DMS79 (cell line): ENCODE measurements around the gene KNCN.

Experiments
- DNase-seq: peaks from one replicate; lab custom pipeline; 2025; lab: John Stamatoyannopoulos, UW

The KNCN gene

DNA sequence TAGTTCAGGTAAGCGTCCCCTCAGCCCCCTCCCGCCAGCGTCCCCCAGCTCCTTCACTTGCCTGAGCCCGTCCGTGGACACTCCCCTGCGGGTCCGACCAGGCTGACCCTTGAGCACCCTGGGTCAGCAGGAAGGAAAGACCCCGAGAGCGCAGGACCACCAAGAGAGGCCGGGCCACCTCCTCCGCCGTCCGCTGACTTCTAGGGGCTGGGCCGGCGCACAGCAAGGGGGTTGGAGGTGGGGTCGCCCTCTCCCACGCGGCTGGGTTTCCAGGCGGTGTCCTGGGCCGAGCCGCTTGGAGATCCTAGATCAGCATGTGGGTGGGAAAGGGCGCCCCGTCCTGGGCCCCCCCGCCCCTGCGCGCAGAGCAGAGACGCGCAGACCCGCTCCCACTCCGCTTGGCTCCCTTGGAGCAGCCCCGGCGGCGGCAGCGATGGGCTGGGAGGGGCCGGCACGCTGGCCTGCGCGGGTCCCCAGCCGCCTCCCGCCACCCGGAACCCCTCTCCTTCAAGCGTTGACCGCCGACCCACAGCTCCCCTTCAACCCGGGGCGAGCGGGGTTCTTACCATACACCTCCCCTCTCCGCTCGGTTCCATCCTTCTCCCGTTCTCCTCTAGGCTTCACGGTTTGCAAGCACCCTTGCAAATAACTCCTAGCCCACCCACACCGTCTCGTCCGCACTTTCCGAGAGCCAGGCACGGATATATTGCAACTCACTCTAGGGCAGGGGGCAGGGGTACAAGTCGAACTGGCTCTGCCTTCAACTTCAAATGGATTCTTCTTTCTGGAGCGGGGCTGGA, 7.5 kb downstream of the KNCN start:
- no peak for DNase-seq

DNA sequence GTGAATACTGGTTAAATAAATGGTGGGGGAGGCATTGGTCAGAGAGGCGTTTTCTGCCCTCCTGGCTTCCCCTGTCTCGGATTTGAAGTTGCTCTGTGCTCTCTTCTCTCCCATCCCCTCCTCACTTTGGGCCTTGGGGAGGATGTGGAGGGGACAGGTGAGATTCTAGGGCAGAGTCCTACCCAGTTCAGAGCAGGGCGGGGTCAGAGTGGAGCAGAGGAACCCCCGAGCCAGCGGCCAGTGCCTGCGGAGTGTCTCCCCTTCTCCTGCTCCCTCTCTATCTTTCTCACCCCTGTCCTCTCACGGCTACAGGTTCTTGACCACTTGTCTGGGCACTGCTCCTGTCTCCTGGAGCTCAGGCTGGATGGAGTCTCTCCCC, 8.1 kb downstream of the KNCN start:
- DNase-seq, result no peak

DNA sequence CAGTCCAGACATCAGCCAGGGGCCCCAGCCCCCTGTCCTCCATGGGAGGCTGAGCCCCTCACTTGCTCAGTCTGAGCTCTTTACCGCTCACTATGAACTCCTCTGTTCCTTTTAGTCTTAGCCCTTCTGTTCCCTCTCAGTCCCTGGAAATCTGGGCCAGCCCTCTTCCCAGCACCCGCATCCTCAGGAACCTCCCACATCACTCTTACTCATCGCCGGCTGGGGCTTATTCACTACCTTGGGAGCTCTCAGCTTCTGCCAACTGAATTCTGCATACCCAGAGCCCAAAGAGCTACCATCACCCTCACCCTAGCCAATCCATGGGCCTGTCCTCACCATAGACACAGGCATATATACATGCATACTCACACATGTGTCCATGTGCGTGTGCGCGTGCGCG, 11.5 kb downstream of the KNCN start:
- DNase-seq, result no peak

DNA sequence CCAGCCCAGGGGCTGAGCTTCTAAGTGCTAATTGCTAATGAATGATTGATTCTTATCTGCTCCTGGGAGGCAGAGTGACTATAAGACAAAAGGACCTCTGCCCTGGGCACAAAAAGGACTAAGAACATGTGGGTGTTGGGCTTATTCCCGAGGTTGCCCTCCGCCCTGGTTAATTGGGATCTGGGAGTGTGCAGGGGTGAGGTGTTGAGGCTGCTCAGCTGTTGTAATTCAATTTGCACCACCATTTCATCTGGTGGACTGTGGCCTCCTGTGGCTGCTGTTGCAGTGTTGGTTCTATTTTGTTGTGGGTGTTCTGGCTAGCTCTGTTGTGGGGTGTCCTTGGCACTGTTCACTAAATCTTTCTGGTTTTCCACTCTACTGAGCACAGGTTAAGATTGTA, 13.3 kb downstream of the KNCN start:
- DNase-seq, result no peak

DNA sequence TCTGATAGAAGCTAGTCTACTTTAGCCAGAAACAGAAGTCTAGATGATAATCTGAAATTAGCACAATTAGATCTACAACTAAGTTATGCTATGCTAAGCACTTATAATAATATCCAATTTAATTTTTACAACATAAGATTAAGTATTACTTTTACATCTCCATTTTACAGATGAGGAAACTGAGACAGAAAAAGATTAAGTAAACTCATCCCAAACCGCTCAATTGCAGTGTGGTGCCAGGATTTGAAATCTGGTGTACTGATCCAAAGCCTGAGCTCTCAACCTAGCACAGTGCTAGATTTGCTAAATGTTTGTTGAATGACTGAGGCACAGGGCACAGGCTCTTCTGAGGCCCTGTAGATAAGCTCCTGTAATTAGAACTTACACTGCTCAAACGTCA, 13.8 kb downstream of the KNCN start:
- DNase-seq, result no peak

DNA sequence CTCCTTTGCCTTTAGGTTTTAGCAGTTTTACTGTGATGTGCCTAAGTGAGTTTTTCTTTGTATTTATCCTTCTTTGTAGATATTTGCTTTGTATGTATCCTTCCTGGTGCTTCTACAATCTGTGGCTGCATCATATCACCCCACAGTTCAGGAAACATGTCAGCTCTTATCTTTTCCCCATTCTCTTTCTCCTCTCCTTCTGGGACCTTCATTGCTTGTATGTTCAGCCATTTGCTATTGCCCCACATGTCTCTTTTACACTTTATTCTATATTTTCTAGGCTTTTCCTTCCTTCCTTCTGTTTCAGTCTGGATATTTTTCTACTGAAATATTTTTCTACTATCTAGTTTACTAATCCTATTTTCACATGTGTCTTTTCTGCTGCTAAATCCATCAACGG, 14.9 kb downstream of the KNCN start:
- no peak for DNase-seq

DNA sequence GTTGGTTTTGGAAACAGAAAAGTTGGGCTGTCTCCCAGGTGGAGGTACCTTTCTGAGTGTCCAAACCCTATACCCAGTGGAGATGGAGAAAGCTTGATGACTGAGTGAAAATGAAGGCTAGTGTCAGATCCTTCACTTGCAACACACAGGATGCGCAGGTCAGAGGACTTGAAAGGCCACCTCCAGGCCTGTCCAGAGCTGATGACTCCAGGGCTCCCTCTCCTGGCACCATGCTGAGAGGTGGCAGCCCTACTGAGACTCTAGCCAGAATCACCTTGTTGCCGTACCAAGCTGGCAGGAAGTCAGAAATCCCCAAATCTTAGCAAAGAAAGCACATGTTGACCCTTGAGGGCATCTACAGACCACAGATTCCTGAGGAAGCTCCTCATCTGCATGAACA, 16.4 kb downstream of the KNCN start:
- DNase-seq, result no peak

DNA sequence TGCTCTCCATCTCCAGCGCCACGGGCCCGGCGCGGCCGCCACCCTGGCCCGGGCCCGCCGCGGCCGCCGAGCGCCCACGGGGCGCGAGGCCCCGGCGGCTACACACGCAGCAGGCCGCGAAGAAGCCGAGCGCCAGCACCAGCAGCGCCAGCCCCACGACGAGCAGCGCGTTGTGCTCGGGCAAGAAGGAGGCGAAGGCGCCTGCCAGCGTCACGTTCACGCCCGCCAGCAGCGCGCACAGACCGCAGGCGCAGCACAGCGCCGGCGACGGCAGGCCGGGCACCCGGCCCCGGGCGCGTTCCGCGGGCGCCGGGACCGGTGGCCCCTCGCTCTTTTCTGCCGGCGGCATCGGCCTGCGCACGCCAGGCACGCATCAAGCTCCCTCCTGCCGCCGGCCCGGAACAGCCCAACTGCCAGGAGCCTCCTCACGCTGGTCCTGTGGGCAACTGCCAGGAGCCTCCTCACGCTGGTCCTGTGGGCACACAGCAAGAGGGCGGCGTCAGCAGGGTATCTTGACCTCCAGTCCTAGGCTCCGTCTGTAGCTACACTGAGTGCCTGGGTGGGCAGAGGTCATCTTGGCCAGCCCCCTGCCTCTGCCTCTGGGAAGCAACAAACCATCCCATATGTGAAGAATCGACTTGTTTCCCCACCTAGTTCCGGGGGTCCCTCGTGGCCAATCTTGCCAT, 18.1 kb downstream of the KNCN start:
- peak; percentile 18 for DNase-seq

DNA sequence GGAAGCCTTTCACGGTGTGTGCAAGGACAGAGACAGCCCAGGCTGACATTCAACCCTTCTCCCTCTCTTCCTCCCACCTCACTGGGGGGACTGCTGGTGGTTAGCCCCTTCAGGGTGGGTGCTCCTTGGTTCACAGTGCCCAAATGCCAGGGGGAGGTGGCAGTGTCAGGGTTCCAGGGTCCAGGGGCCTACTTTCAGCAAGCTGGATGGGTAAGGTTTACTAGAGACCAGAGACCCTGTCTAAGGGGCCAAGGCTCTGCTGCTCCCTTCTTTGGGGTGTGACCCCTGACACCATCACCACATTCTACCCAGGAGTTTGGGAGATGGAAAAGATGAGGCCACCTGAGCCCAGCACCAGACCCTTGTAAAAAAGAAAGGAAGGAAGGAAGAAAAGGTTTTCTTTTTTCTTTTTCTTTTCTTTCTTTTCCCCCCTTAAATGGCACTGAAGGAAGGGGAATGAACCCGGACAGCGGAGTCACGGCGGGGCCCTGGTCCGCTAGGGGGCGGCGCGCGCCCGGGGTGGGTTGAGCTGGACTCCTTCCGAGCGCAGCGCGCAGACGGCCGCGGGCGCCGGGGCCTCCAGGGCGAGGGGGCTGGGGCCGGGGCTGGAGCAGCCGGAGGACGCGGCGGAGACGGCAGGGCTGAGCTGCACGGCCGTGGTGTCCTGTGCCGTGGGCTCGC, 18.8 kb downstream of the KNCN start:
- DNase-seq, result peak; percentile 10

DNA sequence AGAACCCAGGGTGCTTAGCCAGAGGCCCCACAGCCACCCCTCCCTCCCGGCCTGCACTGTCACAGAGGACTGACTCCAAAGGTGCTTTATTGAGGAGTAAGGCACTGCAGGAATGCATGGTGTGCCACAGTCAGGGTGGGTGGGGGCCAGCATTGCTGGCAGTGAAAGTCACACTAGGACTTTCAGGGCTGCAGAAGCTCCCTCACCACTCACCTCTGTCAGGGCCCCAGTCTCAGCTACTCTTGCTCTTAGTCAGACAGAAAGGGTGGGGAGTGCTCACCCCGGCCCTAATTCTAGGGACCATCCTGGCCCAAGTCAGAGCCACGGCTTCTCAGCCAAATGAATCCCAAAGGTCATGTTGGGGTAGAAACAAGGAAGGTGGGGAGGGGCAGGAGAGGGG, 19.4 kb downstream of the KNCN start:
- no peak for DNase-seq

DNA sequence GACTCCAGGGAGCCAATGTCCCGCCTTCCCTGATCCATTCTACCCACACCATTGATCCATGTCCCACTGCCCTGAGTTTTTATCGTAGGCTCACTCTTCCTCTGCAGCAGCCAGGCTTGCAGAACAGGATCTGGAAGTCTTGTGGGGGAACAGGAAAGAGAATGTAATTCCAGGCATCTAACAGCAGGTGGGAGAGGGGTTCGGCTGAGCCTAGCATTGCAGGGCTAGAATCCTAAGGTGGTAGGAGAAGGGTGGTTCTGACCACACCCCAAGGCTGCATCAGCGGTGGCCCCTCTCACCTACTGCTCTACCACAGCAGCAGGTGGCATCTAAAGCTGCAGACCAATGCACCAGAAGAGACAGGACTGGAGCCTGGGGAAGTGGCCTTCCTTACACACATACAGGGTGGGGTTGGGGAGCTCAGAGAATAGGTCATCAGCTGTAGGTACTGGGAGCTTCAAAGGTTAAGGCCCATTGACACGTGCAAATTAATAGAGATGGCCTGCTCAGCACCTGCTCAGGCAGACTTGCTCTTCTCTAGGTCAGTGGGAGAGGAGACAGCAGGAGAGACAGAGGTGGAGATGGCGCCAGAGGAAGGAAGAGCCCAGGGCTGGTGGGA, 20.5 kb downstream of the KNCN start:
- no peak for DNase-seq

DNA sequence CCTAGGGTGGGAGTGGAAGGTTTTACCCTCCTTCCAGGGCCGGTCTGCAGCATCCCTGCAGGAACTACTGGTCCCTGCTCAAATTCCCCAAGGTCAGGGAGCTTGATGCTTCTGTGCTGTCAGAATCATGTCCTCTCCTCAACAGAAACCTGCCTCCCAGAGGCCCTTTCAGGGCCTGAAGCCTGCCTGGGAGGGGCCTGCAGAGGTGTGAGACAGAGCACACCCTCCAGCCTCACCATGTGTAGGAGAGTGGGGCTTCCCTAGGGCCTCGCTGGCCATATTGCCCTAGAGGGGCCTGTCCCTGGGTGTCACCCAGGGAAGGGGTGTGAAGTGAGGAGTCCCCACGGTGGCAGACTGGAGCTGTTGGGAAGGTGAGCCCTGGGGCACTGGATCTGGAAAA, 21.1 kb downstream of the KNCN start:
- no peak for DNase-seq

DNA sequence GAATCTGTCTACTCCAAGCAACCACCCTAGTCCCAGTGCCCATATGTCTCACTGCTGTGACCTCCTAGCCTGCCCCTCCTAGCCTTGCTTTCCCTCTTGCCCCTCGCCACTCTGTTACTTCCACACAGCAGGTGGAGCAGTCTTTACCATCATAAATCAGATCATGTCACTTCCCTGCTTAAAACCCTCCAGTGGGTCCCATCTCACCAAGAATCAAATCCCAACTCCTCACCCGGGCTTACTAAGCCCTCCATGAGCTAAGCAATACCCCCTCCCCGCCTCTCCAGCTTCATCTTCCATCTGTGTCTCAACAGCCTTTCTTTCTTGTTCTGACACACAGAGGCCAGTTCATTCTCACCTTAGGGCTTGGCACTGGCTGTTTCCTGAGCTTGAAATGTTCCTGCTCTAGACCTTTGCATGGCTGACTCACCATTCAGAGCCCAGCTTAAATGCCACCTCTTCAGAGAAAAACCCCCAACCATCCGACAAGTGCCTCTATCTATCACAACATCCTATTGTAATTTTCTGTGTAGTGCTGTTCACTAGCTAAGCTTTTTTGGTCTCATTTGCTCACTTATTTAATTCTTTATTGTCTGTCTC, 22.3 kb downstream of the KNCN start:
- DNase-seq, result no peak

DNA sequence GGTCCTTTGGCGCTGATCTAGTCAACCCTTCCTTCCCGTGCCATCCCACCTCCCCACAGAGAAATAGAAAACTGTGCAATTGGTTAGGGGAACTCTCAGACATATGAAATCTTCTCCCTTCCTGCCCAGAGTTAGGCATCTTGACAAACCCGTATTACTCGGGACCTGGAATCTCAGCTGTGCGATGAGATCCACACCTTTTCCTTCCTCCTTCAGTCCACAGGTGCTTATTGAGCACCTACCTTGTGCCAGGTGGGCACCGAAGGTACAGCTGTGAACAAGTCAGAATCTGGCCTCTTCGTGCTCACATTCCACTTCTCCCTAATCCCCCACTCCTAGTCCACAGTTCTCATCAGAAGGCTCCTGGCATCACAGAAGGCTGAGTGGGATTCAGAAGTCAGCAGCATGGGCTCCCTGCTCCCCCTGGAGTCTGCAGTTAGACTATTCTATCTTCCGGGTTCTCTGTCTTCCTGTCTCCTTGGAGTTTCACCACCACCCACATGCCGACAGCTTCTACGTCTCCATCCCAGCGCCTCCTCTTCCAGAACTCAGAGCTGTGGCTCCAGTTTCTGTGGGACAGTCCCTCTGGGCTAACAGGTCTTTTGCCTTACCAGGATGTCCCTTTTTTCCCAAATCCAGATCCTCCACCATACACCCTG, 23.0 kb downstream of the KNCN start:
- DNase-seq, result no peak

DNA sequence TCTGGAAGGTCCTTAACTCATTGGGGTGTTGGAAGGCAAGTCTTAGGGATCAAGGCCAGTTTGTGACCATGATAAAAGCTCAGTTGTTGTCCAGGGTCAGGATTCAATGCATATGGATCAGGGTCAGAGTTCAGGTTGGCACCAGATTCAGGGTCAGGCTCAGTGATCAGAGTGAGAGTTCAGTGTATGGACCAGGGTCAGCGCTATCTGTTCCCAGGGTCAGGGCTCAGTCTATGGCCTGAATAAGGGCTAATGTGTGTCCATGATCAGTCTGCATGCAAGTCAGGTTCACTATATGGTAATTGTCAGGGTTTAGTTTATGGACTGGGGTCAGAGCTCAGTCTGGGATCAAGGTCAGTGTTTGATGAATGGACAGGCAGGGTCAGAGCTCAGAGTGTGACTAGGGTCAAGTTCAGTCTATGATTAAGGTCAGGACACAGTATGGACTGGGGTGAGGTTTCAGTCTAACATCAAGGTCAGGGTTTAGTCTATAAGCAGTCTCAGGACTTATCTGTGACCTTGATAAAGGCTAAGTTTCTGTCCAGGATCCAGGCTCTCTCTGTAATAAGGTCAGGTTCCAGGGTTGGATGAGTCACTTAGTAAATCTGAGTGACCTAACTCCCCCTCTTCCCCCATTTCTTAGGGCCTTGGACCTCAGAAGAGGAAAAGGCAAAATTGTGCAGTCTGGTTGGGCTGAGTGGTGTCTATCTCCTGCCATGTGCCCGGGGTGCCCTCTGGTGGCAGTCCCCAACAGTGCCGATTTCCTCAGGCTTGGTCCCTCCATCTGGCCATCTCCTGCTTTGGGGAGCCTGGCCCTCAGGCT, 23.8 kb downstream of the KNCN start:
- peak; percentile 61 for DNase-seq

DNA sequence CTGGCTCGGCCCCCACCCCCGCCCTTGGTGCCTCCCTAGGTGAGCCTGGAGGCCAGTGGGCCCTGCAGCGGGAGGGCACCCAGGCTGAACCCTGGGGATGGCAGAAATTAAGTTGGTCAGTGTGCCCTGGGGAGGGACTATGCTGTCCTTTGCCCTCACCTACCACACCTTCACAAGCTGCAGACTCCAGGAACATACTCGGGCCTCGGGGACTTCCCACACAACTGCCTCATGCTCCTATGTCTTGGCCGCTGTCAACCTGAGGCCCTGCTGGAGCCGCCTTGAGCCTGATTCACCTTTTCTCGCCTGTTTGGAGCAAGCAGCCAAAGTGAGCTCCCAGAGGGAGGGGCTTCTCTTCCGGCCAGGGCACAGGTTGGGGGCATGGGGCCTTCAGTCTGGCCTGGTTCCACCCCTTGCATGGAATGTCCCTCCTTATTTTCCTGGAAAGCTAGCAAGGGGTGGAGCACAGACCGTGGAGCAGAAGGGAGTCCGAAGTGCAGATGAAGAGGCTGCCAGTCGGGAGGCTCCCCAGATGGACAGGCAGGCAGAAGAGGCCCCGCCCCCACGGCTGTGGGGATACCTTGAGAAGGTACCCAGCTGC, 24.7 kb downstream of the KNCN start:
- DNase-seq, result no peak

DNA sequence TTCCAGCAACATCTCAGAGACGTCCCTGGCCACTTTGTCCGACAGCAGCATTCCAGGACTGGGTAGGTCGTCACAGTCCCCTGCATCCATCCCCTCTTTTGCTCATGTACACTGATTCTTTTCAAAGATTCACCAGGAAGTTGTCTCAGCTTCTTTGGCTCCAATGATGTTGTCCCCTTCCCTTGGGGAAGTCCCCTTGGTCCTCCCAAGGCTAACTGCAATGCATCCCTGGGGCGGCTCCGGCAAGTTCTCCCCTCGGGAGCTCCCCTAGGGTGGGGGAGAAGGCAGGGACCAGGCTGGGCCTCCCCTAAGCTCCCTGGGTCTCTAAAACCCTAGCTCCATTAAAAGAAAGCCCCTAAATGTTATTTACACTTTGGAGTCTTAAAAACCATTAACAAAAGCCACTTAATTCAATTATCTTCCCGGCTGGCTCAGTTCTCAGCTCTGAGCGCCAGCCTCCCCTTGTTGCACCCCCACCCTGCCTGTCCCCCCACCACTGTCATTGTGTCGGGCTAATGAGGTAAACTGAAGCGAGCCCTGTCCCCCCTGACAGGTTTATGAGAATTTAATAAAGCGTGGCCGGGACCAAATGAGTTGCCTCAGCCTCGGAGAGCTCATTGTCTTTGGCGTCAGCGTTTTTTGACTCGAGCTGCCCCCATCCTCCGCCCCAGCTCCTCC, 25.3 kb downstream of the KNCN start:
- DNase-seq, result peak; percentile 50

DNA sequence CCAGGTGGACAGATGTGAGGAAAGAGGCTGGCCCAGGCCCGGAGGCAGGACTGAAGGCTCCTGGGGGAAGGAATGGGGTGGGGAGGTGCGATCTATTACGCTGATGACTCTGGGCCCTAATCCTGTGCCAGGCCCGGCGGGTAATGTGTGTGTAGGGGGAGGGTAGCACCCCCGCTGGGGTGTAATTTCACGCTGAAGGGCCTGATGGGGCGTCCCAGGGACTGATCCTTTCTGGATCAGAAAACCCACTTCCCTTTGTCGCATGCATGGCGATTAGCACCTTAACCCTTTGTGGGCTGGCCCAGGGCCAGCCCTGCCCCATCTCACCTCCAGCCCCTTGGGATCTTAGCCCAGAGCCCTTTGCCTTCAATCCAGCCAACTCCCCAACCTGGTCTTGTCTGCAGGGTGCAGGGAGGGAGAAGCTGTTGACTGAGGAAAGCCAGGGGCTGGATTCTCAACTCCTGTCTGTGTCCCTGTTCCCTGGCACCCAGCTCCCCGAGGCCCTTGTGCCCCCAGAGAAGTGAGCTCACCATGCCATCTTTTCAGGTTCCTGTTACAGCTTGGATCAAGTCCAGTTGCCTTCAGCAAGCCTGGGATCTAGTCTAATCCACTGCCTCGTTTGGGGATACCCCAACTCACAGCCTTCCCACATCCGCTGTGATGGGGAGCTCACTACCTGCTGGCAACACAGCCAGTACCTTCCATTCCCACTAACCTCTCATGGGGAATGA, 26.0 kb downstream of the KNCN start:
- DNase-seq, result no peak

DNA sequence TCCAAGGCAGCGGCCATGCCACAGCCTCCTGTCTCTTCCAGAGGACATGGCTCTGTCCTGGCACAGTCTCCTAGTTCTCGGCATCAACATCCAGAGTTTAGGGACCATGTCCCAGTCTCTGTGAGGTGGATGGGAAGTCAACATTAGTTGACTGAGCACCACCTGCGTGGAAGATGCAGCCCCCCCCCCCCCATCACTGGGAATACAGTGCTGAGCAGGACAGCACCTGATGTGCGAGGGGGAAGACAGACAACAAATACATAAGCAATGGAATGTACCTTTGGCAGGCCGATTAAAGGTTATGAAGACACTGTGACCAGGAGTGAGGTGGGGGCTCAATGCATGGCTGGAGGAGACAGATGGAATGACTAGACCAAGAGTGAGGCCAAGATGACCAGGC, 26.6 kb downstream of the KNCN start:
- no peak for DNase-seq
